Inflammatory macrophage (primary cell): ENCODE results near the gene CLINT1.

Experiments used
- DNase-seq, 2 donors: peaks; one replicate each; pipeline ENCODE4 v3.0.0-alpha.2; 2020 to 2022

Gene CLINT1

GRCh38 chr5:157756122-157756521, 102.8 kb downstream of the CLINT1 start:
- DNase-seq: no peak

GRCh38 chr5:157750320-157750719, 108.6 kb downstream of the CLINT1 start:
- no peak for DNase-seq

GRCh38 chr5:157749462-157749799, 109.5 kb downstream of the CLINT1 start:
- DNase-seq: no peak

GRCh38 chr5:157748760-157749461, 110.0 kb downstream of the CLINT1 start:
- DNase-seq: no peak

GRCh38 chr5:157747766-157748700, 110.9 kb downstream of the CLINT1 start:
- no peak for DNase-seq

GRCh38 chr5:157747173-157747740, 111.7 kb downstream of the CLINT1 start:
- no peak for DNase-seq

- no peak for DNase-seq
Observed at GRCh38 chr5:157745041-157745456, 113.9 kb downstream of the CLINT1 start.

- peak in 1 of 2 donors; percentile 26 for DNase-seq
Observed at GRCh38 chr5:157744051-157745011, 114.6 kb downstream of the CLINT1 start.

GRCh38 chr5:157743163-157744050, 115.5 kb downstream of the CLINT1 start, which contains the start of gene LSM11:
Gene LSM11, plus strand, starts transcription at chr5:157743712. Its CDS starts 39 bp downstream, at chr5:157743751.
- peak; percentile 87 to 90 for DNase-seq

GRCh38 chr5:157741131-157741530, 117.8 kb downstream of the CLINT1 start:
- no peak for DNase-seq

- DNase-seq: no peak
Observed at GRCh38 chr5:157740229-157740610, 118.7 kb downstream of the CLINT1 start.

- DNase-seq: no peak
Observed at GRCh38 chr5:157739388-157740228, 119.3 kb downstream of the CLINT1 start.

GRCh38 chr5:157735991-157736390, 123.0 kb downstream of the CLINT1 start:
- no peak for DNase-seq
